Measurements from ENCODE around the gene FOXP1. TPM values are rescaled to one million over a fixed set of nuclear protein-coding genes. Genes with fewer than 3 reads are reported as not detected.

The FOXP1 gene
- total RNA-seq, 1 donor from 2014 or later = 137 TPM

DNA sequence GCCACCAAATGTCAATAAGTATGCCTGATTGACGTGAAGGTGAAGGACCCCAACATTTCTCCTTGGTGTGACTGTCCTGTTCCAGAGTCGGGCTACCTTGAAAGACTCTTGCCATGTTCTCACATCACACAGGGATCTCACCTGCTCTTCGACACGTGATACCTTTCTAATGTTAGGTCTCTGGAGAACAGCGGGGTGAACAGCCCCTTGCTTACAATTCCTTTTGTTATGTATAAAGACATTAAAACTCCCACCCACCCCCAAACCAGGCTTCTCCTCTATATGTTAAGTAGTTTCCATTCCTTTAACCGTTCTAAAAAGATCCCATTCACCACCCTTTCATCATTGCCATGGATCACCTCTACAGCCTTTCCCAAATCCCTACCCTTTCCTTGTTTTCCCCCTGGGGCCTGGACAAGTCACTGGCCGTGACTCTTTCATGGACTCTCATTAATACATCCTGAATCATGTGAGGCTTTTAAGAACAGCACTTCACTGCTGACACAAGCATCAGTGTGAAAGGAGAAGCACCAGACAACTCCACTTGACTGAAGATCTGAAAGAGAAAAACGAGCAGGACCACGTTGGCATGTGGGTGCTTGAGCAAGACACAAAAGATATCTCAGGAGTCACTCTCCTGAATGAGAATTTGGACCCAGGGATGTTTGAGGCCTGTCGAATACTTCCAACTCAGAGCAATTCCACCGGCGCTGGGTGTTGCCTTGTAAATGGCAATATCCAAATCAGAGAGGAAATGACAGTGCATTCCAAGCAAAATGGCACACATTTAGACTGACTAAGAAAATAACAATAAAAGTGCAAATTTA, 115.0 kb downstream of the FOXP1 start:
- intact Hi-C loops (cut with DNase I) = no loop called here
- DNase-seq (ENCODE audit: low spot score) (no peak), ATAC-seq (no peak)

DNA sequence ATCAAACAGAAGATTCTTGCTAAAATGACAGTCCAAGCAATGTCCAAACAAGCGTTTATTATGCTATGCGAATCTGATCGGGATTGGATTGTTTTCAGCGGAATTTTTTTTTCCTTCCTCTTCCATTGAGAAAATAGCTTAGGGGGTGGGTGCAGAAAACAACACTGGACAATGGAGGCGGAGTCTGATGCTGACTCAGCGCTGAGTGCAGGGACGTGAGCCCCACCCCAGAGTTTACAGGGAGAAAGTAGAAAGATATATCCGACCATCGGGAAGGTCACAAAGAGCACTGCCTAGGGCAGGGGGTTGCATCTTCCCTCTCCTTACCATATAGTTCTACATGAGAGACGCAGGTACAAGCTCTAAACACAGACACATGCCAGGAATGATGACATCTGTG, 117.0 kb downstream of the FOXP1 start:
- intact Hi-C loops (cut with DNase I) = no loop called here
- ATAC-seq (peak; percentile 39), DNase-seq (ENCODE audit: low spot score) (no peak)

DNA sequence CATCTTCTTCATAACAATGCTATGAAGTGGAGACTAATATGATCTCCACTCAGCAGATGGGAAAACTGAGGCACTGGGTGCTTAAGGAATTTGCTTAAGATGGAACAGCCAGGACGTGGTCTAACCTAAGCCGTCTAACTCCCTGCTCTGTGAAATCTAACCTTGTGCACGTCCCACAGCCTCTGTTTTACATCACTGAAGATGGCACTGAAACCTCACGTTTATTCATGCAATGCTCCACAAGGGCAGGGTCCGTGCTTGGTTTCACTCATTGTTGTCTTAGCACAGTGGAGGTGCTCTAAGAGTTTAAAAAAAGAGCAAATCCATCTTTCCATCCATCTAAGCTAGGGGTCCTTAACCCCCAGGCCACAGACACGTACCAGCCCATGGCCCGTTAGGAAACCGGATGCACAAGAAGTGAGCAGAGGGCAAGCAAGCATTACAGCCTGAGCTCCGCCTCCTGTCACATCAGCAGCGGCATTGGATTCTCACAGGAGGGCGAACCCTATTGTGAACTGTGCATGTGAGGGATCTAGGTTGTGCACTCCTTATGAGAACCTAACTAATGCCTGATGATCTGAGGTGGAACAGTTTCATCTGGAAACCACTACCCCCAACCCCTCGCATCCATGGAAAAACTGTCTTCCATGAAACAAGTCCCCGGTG, 118.0 kb downstream of the FOXP1 start:
- ATAC-seq (no peak), DNase-seq (ENCODE audit: low spot score) (no peak)
- intact Hi-C loops (cut with DNase I) = no loop called here

DNA sequence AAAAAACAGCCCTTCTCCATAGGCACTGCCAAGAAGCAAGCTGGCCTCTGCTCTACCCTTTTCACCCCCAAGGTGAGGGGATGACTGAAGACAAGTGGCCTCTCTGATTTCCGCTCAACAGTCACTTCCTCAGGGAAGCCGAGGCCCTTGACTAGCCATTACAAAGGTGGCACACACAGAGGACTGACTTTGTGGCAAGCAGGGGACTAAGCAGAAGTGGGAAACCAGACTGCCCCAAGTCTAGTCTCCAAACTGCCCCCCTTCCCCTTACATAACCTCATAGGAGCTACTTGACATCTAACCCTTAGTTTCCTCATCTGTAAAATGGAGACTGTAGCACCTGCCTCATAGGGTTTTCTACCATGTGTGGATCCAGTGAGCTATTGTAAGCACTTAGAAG, 118.9 kb downstream of the FOXP1 start:
- DNase-seq (ENCODE audit: low spot score) (no peak), ATAC-seq (no peak)
- intact Hi-C loops (cut with DNase I) = no loop called here

DNA sequence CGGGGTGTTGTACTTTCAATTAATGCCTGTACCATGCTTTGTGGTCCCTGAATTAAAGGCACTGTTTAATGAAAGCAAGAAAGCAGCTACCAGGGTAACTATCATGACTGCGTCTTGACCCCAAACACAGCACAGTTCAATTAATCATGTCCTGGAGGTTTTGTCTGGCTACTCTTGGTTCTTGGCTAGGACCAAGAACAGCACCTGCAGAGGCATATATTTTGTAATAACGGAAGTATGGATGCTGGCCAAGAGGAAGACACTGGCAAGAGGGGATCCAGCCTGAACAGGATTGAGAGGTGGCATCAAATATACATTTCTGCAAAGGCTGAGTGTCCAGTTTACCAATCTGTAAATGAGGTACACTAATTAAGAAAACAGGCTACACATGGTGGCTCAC, 119.9 kb downstream of the FOXP1 start:
- ATAC-seq (no peak), DNase-seq (ENCODE audit: low spot score) (no peak)
- intact Hi-C loops (cut with DNase I) = loop anchor here (1.0 kb wide), 1 partner anchor 37 kb away; no protein-coding TSS in a partner anchor

DNA sequence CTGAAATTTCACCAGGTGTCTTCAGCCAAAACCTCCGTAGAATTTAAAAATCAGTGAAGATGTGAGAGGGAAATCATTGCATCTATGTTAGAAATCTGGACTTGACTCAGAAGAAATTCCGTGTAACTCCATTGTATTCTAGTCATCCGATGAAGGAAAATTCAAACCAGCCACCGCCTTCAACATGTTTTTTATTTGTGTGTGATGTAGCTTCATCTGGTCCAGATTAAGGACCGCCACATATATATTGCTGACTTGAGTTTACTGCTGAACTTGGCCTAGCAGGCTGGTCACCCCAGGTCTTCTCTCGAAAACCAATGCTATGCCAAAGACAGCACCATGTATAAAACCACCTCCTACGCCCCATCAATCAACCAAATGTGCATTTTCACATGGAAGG, 120.9 kb downstream of the FOXP1 start:
- intact Hi-C loops (cut with DNase I) = no loop called here
- ATAC-seq (no peak), DNase-seq (ENCODE audit: low spot score) (no peak)

DNA sequence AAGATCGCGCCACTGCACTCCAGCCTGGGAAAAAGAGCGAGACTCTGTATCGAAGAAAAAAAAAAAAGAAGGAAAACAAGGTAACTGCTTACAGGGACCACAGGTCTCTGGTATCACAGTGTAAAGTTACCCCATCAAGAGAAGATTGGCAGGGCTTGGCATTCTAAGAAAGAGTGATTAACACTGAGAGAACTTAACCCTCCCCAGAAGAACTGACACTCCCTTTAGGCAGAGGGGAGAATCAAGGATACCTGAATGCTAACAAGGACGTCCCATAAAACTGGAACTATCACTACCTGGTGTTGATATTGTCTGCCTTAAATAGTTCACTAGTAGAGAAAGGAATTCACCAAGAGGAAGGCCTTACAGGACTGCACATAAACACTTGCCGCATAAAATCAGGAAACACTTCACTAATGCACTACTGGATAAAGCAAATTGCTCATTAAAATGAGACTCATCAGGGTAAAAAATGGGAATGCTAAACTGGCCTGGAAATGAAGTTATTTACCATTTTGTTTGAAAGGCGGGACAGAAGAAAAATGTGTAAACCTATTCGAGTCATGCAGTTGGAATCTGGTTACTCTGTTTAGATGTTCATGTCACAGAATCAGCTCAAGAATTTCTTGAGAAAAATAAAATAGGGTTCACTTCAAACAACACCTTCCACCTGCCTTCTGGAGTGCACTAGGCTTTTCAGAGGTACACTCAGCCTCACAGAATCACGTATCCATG, 121.6 kb downstream of the FOXP1 start:
- DNase-seq (ENCODE audit: low spot score) (no peak), ATAC-seq (no peak)
- intact Hi-C loops (cut with DNase I) = no loop called here

DNA sequence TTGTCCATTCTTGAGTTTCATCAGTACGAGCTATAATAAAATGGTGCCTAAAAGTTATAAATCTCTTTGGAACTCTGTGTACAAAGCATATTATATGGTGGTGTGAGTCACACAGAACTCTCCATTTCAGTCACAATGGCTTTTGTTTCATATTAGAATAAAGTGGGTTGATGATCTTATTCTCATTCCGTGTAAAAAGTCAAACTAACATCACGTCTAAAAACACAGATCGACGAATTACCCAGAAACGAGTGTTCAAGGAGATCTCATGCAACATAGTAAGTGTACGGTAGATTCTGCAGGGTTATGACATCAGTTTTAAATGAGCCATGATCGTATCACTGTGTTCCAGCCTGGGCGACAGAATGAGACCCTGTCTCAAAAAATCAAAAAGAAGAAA, 122.4 kb downstream of the FOXP1 start:
- DNase-seq (ENCODE audit: low spot score) (no peak), ATAC-seq (no peak)
- intact Hi-C loops (cut with DNase I) = no loop called here

DNA sequence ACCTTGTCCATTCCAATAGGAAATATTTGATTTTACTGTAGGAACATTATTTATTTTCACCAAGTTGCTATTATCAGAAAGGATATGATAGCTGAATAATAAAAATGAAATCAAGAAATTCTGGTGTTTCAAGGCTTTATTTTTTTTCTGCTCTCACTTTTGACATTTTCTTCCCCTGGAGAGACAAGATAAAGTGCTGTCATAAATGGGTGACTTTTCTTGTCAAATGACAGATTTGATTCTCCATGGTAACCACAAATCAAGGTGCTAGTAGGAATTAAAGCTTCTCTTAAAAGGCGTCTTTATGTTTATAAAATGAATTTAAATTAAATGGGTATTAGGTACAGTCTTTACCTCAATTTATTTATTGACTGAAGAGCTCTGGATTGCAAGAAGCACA, 124.6 kb downstream of the FOXP1 start:
- no peak for ATAC-seq
- no peak for DNase-seq (ENCODE audit: low spot score)
- intact Hi-C loops (cut with DNase I) = no loop called here

DNA sequence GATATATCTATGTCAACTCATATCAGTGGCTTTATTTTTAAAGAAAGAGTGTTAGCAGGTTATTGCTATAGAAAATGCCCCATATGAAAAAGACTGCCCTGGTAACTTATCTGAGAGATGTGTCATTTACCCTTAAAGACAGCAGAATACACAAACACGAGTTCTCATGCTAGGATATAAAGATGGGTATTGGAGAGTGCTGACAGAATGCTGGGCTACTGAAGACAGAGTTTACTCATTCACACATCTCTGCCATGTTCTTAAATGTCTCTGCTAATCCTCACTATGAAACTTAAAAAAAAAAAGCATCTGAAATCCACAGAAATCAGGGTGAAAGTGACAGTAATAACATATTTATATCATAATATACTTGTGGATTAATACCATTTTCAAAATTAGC, 126.7 kb downstream of the FOXP1 start:
- ATAC-seq = no peak
- intact Hi-C loops (cut with DNase I) = no loop called here
- no peak for DNase-seq (ENCODE audit: low spot score)

DNA sequence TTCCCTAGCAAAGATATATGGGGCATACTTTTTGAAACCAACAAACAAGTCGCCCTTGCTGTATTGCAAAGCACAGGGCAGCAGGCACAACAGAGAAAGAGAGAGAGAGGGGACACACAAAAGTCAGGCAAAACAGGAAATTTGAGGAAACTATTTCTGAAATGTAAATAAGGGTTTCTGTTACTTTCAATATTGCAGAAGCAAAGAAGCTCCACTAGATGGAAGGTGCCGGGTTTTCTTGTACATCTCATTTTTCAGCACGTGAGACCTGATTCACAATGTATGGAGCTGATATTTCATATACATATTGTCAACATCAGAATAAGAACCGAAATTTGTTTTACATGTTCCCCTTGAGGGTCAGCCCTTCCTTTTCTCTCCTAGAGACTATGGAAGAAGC, 127.4 kb downstream of the FOXP1 start:
- intact Hi-C loops (cut with DNase I) = no loop called here
- ATAC-seq (no peak), DNase-seq (ENCODE audit: low spot score) (no peak)

DNA sequence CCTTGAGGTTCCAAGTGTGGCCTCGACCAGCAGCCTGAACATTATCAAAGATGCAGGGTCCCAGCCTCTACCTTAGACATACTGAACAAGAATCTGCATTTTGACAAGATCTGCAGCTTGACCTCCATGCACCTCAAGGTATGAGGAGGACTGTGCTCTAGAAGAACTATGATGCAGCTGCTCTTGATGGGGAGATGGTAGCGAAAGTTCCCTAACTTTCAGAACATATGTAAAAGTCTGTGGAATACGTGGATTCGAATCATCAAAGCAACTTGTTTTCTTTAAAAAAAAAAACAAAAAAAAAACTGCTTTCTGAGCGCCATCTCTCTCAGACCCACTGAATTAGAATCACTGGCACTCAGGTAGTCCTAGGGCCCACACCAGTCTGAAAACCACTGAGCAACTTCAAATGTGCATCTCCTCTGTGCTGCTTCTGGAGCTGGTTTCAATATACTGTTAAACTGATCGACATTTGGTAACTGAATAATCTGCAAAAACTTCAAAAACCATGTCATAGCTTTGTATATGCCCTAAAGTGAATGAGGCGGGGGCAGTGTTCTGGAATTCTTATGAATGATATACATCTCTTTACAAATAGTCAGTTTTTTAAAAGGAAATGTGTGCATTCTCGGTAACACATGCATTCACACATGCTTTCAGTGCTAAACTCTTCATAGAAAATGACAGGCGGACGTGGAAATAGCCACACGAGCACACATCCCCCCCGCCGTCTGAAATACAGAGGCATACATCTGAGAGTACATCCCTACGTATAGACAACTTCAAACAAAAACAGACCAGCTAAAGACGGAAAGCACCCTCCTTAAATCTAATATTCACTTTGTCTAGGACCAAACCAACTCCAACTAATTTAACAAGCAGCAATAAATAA, 128.8 kb downstream of the FOXP1 start:
- DNase-seq (ENCODE audit: low spot score) (no peak), ATAC-seq (no peak)
- intact Hi-C loops (cut with DNase I) = no loop called here

DNA sequence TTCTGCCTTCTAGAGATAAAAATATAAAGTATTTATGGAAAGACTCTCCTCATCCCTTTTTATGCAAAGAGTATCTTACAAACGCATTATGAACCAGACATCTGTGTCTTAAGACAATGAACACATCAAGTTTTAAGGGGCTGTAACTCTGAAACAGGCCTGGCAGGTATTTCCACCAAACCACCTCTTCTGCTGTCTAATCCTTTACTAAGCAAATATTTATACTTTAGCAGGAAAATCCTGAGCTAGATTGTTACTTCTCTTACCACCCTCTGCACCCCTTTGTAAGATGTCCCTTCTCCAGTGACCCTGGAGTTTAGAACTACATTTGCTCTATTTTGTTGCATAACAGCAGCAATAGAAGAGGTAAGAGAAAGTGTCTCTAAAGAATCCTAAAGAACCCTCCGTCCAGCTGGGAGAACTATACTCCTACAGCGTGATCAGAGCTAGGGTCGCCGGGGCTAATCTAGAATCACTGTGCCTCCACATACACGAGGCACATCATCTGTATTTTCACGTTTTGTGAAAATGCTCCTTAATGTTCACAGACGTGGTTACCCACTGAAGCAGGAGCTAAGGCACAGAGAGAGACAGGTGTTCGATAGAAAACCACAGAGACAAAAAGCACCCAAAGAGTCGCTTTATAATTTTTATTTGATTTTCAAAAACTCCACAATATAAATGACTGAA, 129.6 kb downstream of the FOXP1 start:
- ATAC-seq = no peak
- intact Hi-C loops (cut with DNase I) = no loop called here
- DNase-seq (ENCODE audit: low spot score) = no peak

DNA sequence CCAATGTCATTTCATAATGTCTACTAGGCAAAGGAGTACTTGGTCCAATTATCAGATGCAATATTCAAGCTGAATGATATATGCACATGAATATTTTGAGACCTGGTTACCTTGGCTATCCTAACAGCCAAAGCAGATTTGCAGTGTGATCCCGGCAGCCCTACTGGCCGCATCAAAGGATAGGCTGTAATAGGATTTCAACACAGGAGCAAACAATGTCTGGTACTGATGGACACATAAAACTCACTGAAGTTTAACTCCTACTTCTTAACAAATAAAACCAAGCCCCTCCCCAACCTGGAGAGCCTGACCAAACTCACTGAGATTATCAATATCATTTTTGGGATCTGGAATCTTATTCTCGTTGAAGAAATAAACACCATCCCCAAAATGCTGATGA, 130.2 kb downstream of the FOXP1 start:
- intact Hi-C loops (cut with DNase I) = no loop called here
- DNase-seq (ENCODE audit: low spot score) (no peak), ATAC-seq (no peak)

DNA sequence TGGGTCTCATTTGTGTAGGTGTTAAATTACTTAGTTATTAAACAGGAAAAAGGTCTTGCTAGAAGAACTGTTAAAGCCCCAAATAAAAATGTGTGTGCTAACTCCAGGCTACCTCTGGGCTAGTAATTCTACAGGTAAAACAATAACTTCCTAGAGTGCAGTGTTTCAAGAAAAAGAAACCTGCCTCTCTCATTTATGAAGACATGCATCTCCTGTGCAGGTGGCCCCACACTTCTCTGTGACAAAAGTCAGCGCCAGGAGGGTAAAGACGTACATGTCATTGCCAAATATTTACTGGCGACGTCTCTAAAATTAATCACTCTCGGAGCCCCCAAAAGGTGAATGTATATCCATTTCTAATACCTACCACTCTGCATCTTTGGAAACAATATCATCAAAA, 131.7 kb downstream of the FOXP1 start:
- DNase-seq (ENCODE audit: low spot score) (no peak), ATAC-seq (no peak)
- intact Hi-C loops (cut with DNase I) = no loop called here

DNA sequence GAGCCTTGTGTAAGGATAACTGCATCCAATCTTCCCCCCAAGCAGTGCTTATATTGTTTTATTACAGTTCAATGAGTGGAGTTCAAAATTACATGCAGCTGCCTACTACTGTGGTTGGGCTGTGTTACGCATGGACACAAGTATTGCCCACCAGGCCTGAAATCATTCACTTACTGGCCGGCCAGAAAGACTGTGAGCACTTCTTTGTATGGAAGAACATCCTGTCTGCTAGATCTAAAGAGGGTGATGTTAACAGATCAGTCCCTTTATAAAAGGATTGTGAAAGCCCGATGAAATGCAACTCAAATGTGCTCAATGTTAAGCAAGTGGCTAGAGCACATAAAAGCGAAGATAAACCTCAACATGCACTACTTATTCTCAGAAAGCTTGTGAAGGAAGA, 132.5 kb downstream of the FOXP1 start:
- DNase-seq (ENCODE audit: low spot score) = no peak

DNA sequence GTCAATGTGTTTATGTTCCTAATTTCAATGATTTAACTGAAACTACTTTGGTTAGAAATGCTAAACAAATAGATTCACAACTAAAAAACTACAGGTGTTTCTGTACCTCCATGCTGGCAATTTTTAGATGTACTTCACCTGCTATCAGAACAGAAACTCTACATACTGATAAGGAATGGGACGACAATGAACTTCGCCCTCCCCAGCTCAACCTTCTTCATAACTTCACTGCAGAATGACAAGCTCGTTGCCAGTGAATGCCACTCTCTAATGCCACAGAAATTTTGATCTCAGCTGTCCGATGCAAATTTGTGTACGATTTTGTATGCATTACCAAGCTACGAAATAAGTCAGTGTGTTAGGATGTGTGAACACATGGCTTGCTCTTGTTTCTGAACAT, 133.4 kb downstream of the FOXP1 start:
- DNase-seq (ENCODE audit: low spot score) (no peak), ATAC-seq (no peak)
- intact Hi-C loops (cut with DNase I) = no loop called here

More for the DNA sequence above, 132.5 kb downstream of the FOXP1 start:
- no peak for ATAC-seq
- intact Hi-C loops (cut with DNase I) = no loop called here

DNA sequence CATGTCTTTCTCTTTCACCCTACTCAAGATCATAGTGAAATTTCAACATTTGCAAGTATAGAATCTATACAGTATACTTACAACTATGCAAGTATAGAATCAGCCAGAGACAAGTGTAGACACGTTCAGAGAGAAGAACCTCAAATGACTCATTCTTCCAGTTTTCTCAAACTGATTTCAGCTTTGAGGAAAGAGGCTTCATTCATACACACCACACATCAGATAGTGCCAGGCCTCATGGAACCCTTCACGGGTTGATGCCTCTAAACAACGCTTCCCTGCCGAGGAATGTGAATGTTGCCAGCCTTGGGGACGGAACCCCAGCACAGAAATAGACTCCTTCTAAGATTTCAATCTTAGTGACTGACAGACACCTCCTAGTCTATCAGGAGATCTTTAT, 135.7 kb downstream of the FOXP1 start:
- DNase-seq (ENCODE audit: low spot score) (no peak), ATAC-seq (no peak)
- intact Hi-C loops (cut with DNase I) = no loop called here

DNA sequence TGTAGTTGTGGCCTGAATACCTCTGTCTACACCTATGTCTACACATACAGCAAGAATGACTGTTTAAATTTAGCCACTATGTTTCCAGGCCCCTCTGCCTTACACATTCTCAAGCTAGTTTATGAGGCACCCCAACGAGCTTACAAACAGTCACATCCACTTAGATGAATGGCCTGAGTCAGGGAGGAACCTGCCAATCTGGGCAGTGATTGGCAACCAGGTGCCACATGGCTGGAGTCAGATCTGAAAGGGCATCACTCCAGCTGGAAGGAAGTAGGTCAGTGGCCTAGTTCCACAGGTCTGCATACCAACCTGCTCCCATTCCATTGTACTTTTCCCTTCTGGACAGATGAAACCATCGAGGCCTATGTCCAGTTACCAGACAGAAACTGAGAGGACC, 136.3 kb downstream of the FOXP1 start:
- DNase-seq (ENCODE audit: low spot score) (no peak), ATAC-seq (no peak)
- intact Hi-C loops (cut with DNase I) = no loop called here
